Fibroblast of skin of left biceps (primary cell): ENCODE measurements around the gene SGMS1.

Experiments
- DNase-seq, 2 experiments: peaks; one replicate each; pipeline ENCODE4 v3.0.0-alpha.2; 2013; ENCODE audit warnings: low read depth in 2 of 2

The SGMS1 gene

GRCh38 chr10:50343702-50344331, 279.9 kb downstream of the SGMS1 start:
- DNase-seq = no peak

GRCh38 chr10:50341987-50342386, 281.8 kb downstream of the SGMS1 start:
- DNase-seq = no peak

- no peak for DNase-seq
Measured at GRCh38 chr10:50336140-50336539, 287.6 kb downstream of the SGMS1 start.

DNA sequence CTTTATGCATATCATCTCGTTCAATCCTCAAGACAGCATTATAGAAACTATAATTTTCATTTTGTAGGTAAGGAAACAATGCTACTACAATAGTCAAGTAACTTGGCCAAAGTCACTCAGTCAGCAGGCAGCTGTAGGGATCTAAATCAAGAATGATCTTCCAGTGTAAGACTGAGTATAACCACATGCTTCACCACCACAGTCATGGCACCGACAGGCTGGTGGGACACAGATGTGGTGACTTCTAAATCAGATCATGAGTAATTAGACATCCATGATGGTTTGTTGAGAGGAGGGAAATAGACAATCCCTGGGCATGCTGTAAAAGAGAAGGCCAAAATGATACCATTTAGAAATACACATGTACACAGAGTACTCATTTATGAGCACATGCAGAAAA, 288.4 kb downstream of the SGMS1 start:
- no peak for DNase-seq

DNA sequence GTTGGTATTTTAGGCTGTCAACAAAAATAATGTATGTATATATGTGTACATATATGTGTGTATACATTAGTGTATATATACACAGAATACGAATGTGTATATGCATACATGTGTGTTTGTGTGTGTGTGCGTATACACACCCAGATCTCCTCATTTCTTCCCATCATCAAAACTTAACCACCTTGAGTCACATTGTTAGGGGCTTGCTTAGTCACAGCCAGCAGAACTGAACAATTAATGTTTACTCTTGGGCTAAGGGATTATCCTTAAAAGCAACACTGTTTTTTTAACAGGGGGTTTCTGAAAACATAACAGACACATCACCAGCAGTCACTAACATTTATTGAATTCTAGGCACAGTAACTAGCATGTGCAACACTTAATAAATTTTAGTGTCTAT, 289.5 kb downstream of the SGMS1 start:
- no peak for DNase-seq

- DNase-seq = no peak
Measured at GRCh38 chr10:50333872-50334271, 289.9 kb downstream of the SGMS1 start.

DNA sequence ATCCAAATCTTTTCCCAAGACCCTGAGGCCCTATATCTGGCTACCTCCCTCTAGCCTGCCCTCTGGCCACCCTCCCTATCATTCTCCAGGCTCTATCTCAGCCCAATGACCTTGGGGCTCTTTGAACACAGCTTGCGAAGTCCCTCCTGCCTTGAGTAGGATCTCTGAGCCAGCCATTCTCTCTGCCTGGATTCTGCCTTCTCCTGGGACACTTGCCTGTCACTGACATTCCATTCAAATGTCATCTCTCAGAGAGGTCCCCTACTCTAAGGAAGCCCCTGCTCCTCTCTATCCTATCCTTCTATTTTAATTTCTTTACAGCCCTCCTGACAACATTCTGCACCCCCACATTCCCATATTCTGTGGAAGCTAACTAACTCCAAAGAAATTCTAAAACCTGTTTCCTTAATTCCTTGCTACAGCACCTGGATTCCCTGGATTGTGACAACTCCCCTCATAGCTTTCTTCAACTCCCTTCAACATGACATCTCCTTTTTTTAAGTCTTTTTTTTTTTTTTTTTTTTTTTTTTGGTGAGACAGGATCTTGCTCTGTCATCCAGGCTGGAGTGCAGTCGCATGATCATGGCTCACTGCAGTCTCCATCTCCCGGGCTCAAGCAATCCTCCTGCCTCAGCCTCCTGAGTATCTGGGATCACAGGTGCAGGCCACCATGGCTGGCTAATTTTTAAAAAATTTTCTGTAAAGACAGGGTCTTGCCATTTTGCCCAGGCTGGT, 291.5 kb downstream of the SGMS1 start:
- DNase-seq = no peak

DNA sequence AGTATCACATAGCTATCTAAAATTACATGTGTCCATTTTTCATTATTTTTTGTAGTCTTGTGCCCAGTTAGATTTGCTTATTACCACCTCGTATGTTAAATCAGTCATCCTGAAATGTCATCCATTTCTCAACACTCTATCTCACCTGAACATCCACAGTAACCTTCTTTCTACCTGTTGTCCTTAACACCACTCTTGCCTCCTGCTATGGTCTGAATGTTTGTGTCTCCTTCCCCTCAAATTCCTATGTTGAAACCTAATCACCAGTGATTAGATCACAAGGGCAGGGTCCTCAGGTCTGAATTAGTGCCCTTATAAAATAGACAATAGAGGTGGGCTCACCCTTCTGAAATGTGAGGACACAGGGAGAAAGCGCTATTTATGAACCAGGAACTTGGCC, 292.3 kb downstream of the SGMS1 start:
- DNase-seq = no peak

GRCh38 chr10:50326757-50327701, 296.7 kb downstream of the SGMS1 start:
- DNase-seq = peak; percentile 74 to 83

DNA sequence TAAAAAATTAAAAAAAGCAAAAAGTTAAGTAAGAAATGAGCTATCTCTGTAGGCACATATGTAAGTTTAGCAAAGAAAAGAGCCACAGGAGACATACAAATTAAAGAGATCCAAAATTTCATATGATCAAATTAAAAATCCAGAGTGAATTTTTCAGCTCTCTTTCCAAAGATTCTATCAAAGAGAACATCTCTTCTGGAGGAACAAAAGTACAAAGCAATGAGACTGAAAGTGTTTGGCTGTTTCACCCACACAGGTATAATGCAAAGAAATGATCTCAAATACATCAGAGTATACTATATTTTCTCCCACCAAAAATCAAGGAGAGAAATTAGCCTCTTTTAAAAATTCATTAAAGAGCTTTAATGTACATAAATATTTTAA, 297.6 kb downstream of the SGMS1 start:
- DNase-seq = no peak

- DNase-seq = peak; percentile 86 to 89
Measured at GRCh38 chr10:50325449-50326171, 298.1 kb downstream of the SGMS1 start.

DNA sequence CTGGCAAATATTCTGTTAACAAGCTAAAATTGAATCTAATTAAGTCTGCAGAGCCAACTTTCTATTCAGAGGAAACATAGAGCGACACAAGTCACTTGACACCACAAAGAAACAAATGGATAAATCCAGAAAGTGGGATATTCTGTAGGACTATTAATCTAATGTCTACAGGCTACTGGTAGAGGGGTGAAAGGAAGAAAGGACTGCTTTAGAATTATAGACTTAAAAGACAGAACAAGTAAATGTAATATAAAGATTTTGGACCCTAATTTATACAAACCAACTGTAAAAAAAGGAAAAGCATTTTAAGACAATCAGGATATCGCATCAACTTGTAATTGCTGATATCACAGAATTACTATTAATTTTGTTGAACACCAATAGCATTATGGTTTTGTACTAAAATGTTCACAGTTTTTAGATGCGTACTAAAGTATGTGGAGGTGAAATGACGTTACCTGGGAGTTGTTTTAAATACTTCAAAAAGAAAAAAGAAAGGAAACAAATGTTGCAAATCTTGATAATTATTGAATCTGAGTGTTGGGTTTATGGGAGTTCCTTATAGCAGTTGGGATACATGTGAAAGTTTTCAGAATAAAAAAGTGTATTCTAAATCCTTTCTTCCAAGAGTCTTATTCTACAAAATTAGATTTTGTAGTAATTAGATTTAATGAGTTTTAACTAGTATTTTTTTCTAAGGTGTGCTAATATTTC, 298.9 kb downstream of the SGMS1 start:
- no peak for DNase-seq

- DNase-seq = no peak
Measured at GRCh38 chr10:50324046-50324445, 299.7 kb downstream of the SGMS1 start.

GRCh38 chr10:50322077-50322476, 301.7 kb downstream of the SGMS1 start:
- no peak for DNase-seq

GRCh38 chr10:50318129-50318528, 305.6 kb downstream of the SGMS1 start:
- DNase-seq = no peak

- no peak for DNase-seq
Measured at GRCh38 chr10:50316695-50317648, 306.8 kb downstream of the SGMS1 start.

- no peak for DNase-seq
Measured at GRCh38 chr10:50316174-50316573, 307.6 kb downstream of the SGMS1 start.

GRCh38 chr10:50315424-50315823, 308.3 kb downstream of the SGMS1 start:
- DNase-seq = no peak

GRCh38 chr10:50314169-50315071, 309.3 kb downstream of the SGMS1 start:
- DNase-seq = no peak
